AG04449 (cell line): ENCODE results near the gene ZBTB18.

ENCODE experiments used
- CTCF ChIA-PET: fragments of 350-600 bp; formaldehyde crosslinking; extraction: SDS; loops from one replicate; lab custom pipeline; 2021; ENCODE audit warnings: antibody characterized with exemption; lab: Yijun Ruan, JAX
- POLR2A ChIA-PET: fragments of 400-600, 350-600 bp; formaldehyde crosslinking; extraction: SDS; loops from one replicate; lab custom pipeline; 2020; ENCODE audit warnings: antibody characterized with exemption, inconsistent platforms; lab: Yijun Ruan, JAX
- DNase-seq: peaks from one replicate; pipeline ENCODE4 v3.0.0-alpha.2; 2010; ENCODE audit warnings: low read depth, low spot score
- H3K4me3 ChIP-seq: 2 replicates; pipeline ENCODE4 v1.5.1; 2011; ENCODE audit warnings: low read depth, mild to moderate bottlenecking, control low read depth, low read length
- TF ChIP-seq, protein P1 (sequence below): IDR thresholded peaks from one replicate; pipeline ENCODE4 v1.5.1; 2011; ENCODE audit warnings: mild to moderate bottlenecking, moderate library complexity, low read length, control low read depth, inconsistent platforms; ENCODE audit not compliant: insufficient read depth; ENCODE audit errors: missing control alignments

ZBTB18 gene

DNA sequence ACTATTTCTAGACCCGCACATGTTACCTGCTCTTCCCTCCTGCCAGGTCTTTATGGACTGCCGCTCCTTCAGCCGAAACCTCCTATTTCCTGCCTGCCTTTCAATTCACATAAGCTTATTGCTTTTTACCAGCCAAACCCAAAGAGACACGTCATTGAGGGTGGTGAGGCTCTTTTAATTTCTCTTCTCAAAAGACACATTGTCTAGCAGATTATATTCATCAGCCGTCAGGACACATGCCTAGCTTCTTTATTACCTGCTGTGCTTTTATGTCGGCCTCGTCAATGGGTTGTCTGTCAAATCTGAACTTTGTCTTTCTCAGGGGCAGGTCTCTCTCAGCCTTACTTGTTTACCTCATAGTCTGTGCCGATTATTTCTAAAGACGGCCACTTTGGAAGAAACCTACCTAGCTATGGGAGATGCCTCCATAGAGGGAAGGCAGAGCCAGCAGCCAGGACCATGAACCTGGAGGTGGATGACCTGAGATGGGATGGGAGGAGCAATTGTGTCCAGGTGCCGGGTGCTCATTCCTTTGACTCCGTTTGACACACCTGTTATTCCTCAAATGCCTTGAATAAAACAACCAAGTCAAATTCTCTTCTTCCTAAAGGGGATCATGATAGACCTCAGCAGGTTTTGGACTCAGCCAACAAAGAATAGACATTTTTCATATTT is 42.0 kb downstream of the ZBTB18 start:
- DNase-seq = no peak
- POLR2A ChIA-PET = no interaction called here
- no peak overlapping the region for H3K4me3 ChIP-seq
- CTCF ChIA-PET = no interaction called here
- TF ChIP-seq, protein P1, sequence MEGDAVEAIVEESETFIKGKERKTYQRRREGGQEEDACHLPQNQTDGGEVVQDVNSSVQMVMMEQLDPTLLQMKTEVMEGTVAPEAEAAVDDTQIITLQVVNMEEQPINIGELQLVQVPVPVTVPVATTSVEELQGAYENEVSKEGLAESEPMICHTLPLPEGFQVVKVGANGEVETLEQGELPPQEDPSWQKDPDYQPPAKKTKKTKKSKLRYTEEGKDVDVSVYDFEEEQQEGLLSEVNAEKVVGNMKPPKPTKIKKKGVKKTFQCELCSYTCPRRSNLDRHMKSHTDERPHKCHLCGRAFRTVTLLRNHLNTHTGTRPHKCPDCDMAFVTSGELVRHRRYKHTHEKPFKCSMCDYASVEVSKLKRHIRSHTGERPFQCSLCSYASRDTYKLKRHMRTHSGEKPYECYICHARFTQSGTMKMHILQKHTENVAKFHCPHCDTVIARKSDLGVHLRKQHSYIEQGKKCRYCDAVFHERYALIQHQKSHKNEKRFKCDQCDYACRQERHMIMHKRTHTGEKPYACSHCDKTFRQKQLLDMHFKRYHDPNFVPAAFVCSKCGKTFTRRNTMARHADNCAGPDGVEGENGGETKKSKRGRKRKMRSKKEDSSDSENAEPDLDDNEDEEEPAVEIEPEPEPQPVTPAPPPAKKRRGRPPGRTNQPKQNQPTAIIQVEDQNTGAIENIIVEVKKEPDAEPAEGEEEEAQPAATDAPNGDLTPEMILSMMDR = no peak

DNA sequence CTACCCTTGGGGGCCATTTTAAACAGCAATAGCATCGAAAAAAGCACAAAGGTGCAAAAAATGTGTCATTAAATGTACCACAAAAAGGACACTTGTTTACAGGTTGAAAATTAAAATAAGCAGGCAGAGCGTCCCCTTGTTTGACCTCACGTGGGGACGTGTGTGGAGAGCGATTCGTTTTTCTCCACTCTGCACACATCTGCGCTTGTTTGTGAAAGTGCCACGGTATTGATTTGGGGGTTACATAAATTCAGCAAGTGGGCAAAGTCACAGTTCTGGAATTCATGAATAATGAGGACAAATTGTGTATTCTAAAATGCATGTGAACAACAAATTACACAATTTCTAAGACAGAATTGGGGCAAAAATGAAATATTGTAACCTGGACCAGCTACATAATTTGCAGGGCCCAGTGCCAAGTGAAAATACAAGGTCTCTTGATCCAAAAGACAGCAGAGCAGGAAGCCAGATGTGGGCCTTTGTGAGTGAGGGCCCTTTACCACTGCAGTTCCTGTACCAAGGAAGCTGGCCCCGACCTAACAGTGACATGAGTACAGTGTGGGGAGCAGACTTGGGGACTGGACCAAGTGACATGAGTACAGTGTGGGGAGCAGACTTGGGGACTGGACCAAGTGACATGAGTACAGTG is 43.9 kb downstream of the ZBTB18 start:
- TF ChIP-seq, protein P1 = no peak
- no peak for DNase-seq
- ChIA-PET CTCF (no interaction called here), POLR2A (no interaction called here)
- H3K4me3 ChIP-seq = no peak overlapping the region

DNA sequence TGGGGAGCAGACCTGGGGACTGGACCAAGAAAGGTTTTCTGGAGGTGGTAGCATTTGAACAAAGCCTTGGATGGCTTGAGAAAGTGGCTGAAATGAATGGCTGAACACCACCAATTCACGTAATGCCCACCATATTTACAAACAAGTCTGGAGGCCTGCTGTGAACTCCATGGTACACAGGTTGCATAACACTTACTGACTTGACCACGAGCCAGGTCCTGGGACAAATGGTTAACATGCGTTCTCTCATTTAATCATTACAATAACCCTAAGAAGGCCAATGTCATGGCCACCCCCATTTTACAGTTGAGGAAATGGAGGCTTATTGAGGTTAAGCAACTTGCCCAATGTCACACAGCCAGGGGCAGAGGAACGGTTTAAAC is 44.4 kb downstream of the ZBTB18 start:
- ChIA-PET POLR2A (no interaction called here), CTCF (no interaction called here)
- TF ChIP-seq, protein P1 = no peak
- no peak for DNase-seq
- H3K4me3 ChIP-seq = no peak overlapping the region

DNA sequence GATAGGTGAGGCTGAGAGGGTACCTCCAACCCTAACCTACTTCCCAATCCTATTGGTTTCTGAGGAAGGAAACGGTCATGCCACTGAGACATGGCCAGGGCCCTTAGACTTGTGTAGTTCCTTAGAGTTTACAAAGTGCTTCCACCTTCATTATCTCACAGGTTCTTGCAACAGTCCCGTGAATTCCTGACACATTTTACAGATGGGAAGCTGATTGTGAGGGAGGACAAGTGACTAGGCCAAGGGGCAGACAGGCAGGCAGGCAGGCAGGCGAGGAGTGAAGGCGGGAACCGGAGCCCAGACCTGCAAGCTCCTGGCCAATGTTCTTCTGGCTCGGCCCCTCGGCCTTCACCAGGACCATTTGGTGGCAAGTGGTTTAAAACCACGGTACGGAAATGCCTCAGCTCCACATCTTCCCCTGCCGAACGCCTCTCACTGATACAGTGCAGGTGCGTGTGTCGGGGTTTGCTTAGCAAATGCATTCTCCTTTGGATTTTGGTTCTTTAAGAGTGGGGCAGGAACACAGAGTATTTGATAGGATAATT is 45.1 kb downstream of the ZBTB18 start:
- POLR2A ChIA-PET = no interaction called here
- CTCF ChIA-PET = no interaction called here
- DNase-seq = no peak
- TF ChIP-seq, protein P1 = no peak
- no peak overlapping the region for H3K4me3 ChIP-seq

DNA sequence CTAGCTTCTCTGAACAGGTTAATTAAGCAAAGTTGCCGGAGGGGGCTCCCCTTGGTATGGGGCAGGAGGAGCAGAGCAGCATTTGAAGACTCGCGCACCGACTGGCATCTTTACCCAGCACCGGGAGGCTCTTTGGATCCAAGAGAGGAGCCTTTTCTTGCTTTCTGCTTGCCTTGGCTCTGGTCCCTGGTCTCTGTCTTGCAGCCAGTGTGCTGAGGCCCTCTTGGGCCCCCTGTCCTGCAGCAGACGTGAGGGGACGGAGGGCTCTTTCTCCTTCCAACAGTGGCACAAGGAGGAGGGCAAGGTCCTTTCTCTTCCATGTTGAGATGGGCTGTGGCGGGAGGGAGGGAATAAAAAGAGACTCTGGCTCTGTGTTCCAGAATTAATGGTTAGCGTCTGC is 45.6 kb downstream of the ZBTB18 start:
- TF ChIP-seq, protein P1 = no peak
- DNase-seq = no peak
- ChIA-PET POLR2A (no interaction called here), CTCF (no interaction called here)
- H3K4me3 ChIP-seq = no peak overlapping the region
